ENCODE results near the gene SHLD1.

SHLD1 gene

GRCh38 chr20:5706797-5707196 lies 43.4 kb upstream of the SHLD1 start:
- Histone ChIP-seq H3K27me3 (ENCODE audit: insufficient read depth, low read length, poor library complexity) (no peaks in the 10 kb centered on the region), H3K36me3 (ENCODE audit: insufficient read depth, low read length) (no peaks in the 10 kb centered on the region), H2AFZ (ENCODE audit: low read depth, low read length) (no peak overlapping the region; the same call in 1 of the 2 replicates), H3K4me3 (ENCODE audit: low read depth in 1 of 2, low read length in 2 of 2) (no peak overlapping the region), H3K4me2 (ENCODE audit: insufficient read depth, low read length) (no peak overlapping the region), H3K27ac (ENCODE audit: low read length) (no peak overlapping the region), H3K79me2 (ENCODE audit: insufficient read depth, low read length) (no peaks in the 10 kb centered on the region), H4K20me1 (ENCODE audit: insufficient read depth, low read length) (no peaks in the 10 kb centered on the region), H3K9me3 (ENCODE audit: insufficient read depth, low read length, severe bottlenecking) (no peaks in the 10 kb centered on the region), H3K9ac (ENCODE audit: low read depth, low read length) (no peak overlapping the region), H3K4me1 (ENCODE audit: insufficient read depth, low read length) (no peaks in the 10 kb centered on the region)
- ATAC-seq (ENCODE audit: insufficient read depth, low read depth) (no peak), DNase-seq (no peak)
- TF ChIP-seq CTCF (IDR thresholded peaks at IDR 0.05; ENCODE audit: borderline replicate concordance, extremely low read depth, low read length, poor library complexity, severe bottlenecking) (no peak), EZH2 (IDR thresholded peaks at IDR 0.05; ENCODE audit: borderline replicate concordance, low read depth, low read length, severe bottlenecking) (no peak)

- no peak for TF ChIP-seq EZH2 (IDR thresholded peaks at IDR 0.05; ENCODE audit: borderline replicate concordance, low read depth, low read length, severe bottlenecking)
- TF ChIP-seq CTCF (IDR thresholded peaks at IDR 0.05; ENCODE audit: borderline replicate concordance, extremely low read depth, low read length, poor library complexity, severe bottlenecking): no peak
- no peak overlapping the region for H2AFZ ChIP-seq (ENCODE audit: low read depth, low read length)
- H3K4me2 ChIP-seq (ENCODE audit: insufficient read depth, low read length): no peak overlapping the region
- no peak overlapping the region for H3K4me3 ChIP-seq (ENCODE audit: low read depth in 1 of 2, low read length in 2 of 2)
- no peak for DNase-seq
- no peaks in the 10 kb centered on the region for H4K20me1 ChIP-seq (ENCODE audit: insufficient read depth, low read length)
- no peaks in the 10 kb centered on the region for H3K79me2 ChIP-seq (ENCODE audit: insufficient read depth, low read length)
- ATAC-seq (ENCODE audit: insufficient read depth, low read depth): no peak
- H3K4me1 ChIP-seq (ENCODE audit: insufficient read depth, low read length): peaks cover 8% of the 10 kb centered on the region
- H3K9ac ChIP-seq (ENCODE audit: low read depth, low read length): no peak overlapping the region
- no peaks in the 10 kb centered on the region for H3K9me3 ChIP-seq (ENCODE audit: insufficient read depth, low read length, severe bottlenecking)
- no peaks in the 10 kb centered on the region for H3K36me3 ChIP-seq (ENCODE audit: insufficient read depth, low read length)
- no peaks in the 10 kb centered on the region for H3K27me3 ChIP-seq (ENCODE audit: insufficient read depth, low read length, poor library complexity)
- no peak overlapping the region for H3K27ac ChIP-seq (ENCODE audit: low read length)
Measured at GRCh38 chr20:5710551-5710950, 39.6 kb upstream of the SHLD1 start.

- Histone ChIP-seq H3K9ac (ENCODE audit: low read depth, low read length) (no peak overlapping the region), H3K9me3 (ENCODE audit: insufficient read depth, low read length, severe bottlenecking) (no peaks in the 10 kb centered on the region), H2AFZ (ENCODE audit: low read depth, low read length) (no peak overlapping the region), H4K20me1 (ENCODE audit: insufficient read depth, low read length) (no peaks in the 10 kb centered on the region), H3K4me1 (ENCODE audit: insufficient read depth, low read length) (peaks cover 8% of the 10 kb centered on the region), H3K79me2 (ENCODE audit: insufficient read depth, low read length) (no peaks in the 10 kb centered on the region), H3K27ac (ENCODE audit: low read length) (no peak overlapping the region), H3K4me3 (ENCODE audit: low read depth in 1 of 2, low read length in 2 of 2) (no peak overlapping the region), H3K27me3 (ENCODE audit: insufficient read depth, low read length, poor library complexity) (peaks cover 6% of the 10 kb centered on the region), H3K4me2 (ENCODE audit: insufficient read depth, low read length) (no peak overlapping the region), H3K36me3 (ENCODE audit: insufficient read depth, low read length) (no peaks in the 10 kb centered on the region)
- peak; percentile 59 for DNase-seq
- peak; percentile 92 for ATAC-seq (ENCODE audit: insufficient read depth, low read depth)
- TF ChIP-seq EZH2 (IDR thresholded peaks at IDR 0.05; ENCODE audit: borderline replicate concordance, low read depth, low read length, severe bottlenecking): no peak
- no peak for TF ChIP-seq CTCF (IDR thresholded peaks at IDR 0.05; ENCODE audit: borderline replicate concordance, extremely low read depth, low read length, poor library complexity, severe bottlenecking)
Measured at GRCh38 chr20:5714261-5715041, 35.8 kb upstream of the SHLD1 start.

Measured in DND-41 (cell line).